ENCODE measurements around the gene ACACA.
"Not testable (repeated sequence)": the region's sequence is repeated elsewhere in the genome, so short reads cannot be mapped to it uniquely, and the experiment has no call there.

ACACA gene

GRCh38 chr17:37356796-37357569 is 49.7 kb downstream of the ACACA start:
- not testable (repeated sequence) for H3K4me3 ChIP-seq (ENCODE audit: low read depth, low read length)

- not testable (repeated sequence) for H3K4me3 ChIP-seq (ENCODE audit: low read depth, low read length)
Observed at GRCh38 chr17:37346863-37347402, 59.7 kb downstream of the ACACA start.

- H3K4me3 ChIP-seq (ENCODE audit: low read depth, low read length) = no peak overlapping the region
Observed at GRCh38 chr17:37344519-37344918, 62.1 kb downstream of the ACACA start.

- no peak overlapping the region for H3K4me3 ChIP-seq (ENCODE audit: low read depth, low read length)
Observed at GRCh38 chr17:37342589-37342988, 64.0 kb downstream of the ACACA start.

- no peak overlapping the region for H3K4me3 ChIP-seq (ENCODE audit: low read depth, low read length)
Observed at GRCh38 chr17:37340804-37341203, 65.8 kb downstream of the ACACA start.

GRCh38 chr17:37339321-37339720 is 67.3 kb downstream of the ACACA start:
- no peak overlapping the region for H3K4me3 ChIP-seq (ENCODE audit: low read depth, low read length)

GRCh38 chr17:37338847-37339246 is 67.8 kb downstream of the ACACA start:
- H3K4me3 ChIP-seq (ENCODE audit: low read depth, low read length) = no peak overlapping the region

- no peak overlapping the region for H3K4me3 ChIP-seq (ENCODE audit: low read depth, low read length)
Observed at GRCh38 chr17:37327341-37328090, 79.1 kb downstream of the ACACA start.

- no peak overlapping the region for H3K4me3 ChIP-seq (ENCODE audit: low read depth, low read length)
Observed at GRCh38 chr17:37322826-37323561, 83.6 kb downstream of the ACACA start.

GRCh38 chr17:37322106-37322505 is 84.5 kb downstream of the ACACA start:
- no peak overlapping the region for H3K4me3 ChIP-seq (ENCODE audit: low read depth, low read length)

- H3K4me3 ChIP-seq (ENCODE audit: low read depth, low read length) = no peak overlapping the region
Observed at GRCh38 chr17:37318931-37319594, 87.6 kb downstream of the ACACA start.

- no peak overlapping the region for H3K4me3 ChIP-seq (ENCODE audit: low read depth, low read length)
Observed at GRCh38 chr17:37317867-37318266, 88.8 kb downstream of the ACACA start.

GRCh38 chr17:37315601-37316000 is 91.0 kb downstream of the ACACA start:
- no peak overlapping the region for H3K4me3 ChIP-seq (ENCODE audit: low read depth, low read length)

- H3K4me3 ChIP-seq (ENCODE audit: low read depth, low read length) = no peak overlapping the region
Observed at GRCh38 chr17:37312137-37312923, 94.3 kb downstream of the ACACA start.

GRCh38 chr17:37310940-37311339 is 95.7 kb downstream of the ACACA start:
- no peak overlapping the region for H3K4me3 ChIP-seq (ENCODE audit: low read depth, low read length)

- H3K4me3 ChIP-seq (ENCODE audit: low read depth, low read length) = no peak overlapping the region
Observed at GRCh38 chr17:37309051-37309450, 97.6 kb downstream of the ACACA start.

GRCh38 chr17:37305406-37305905 is 101.2 kb downstream of the ACACA start:
- no peak overlapping the region for H3K4me3 ChIP-seq (ENCODE audit: low read depth, low read length)

GRCh38 chr17:37301288-37301687 is 105.3 kb downstream of the ACACA start:
- no peak overlapping the region for H3K4me3 ChIP-seq (ENCODE audit: low read depth, low read length)

- no peak overlapping the region for H3K4me3 ChIP-seq (ENCODE audit: low read depth, low read length)
Observed at GRCh38 chr17:37300683-37301082, 106.0 kb downstream of the ACACA start.
